HCT116 (cell line): ENCODE measurements around the gene C1QTNF9B. TPM values are rescaled to one million over a fixed set of nuclear protein-coding genes. Genes with fewer than 3 reads are reported as not detected.

Experiments
- ATAC-seq: fragments of 200-7000 bp; cut with Tn5 transposase; 2 replicates; pipeline ENCODE4 v1.9.1; 2020; ENCODE audit warnings: mild to moderate bottlenecking, moderate library complexity
- BruUV-seq: library from RNA; stranded (reverse); fragments of 400-500 nt; replicated peaks from 2 replicates; lab custom pipeline; 2021; lab: Mats Ljungman, UMichigan
- CTCF ChIA-PET: fragments of 300-600 bp; sonication (Branson Sonifier 250); formaldehyde crosslinking; loops from one replicate; lab custom pipeline; 2021; ENCODE audit warnings: antibody characterized with exemption; lab: Charles Lee
- POLR2A ChIA-PET: fragments of 300-600, 350-600 bp; sonication (Branson Sonifier 250); formaldehyde crosslinking; loops from one replicate; lab custom pipeline; 2021; ENCODE audit warnings: antibody characterized with exemption; lab: Charles Lee
- RAD21 ChIA-PET, 2 experiments: fragments of 300-600 bp; sonication (Branson Sonifier 250); formaldehyde crosslinking; loops; one replicate each; lab custom pipeline; 2023; ENCODE audit warnings: low total read pairs in 2 of 2; ENCODE audit not compliant: uncharacterized antibody in 2 of 2, unreplicated experiment in 2 of 2, low non-redundant PET in 1 of 2; lab: Charles Lee
- DNase-seq: peaks from one replicate; pipeline ENCODE4 v3.0.0-alpha.2; 2010; ENCODE audit warnings: low read depth, low spot score
- H2AFZ ChIP-seq: fragments of 200-600 bp; shearing (Covaris generic), sonication (generic); 2 replicates; pipeline ENCODE4 v1.6.1; 2017; ENCODE audit warnings: low read depth, mixed run types, mixed read lengths, antibody characterized with exemption, low read length; ENCODE audit not compliant: poor library complexity, severe bottlenecking
- H3K27ac ChIP-seq: 2 replicates; pipeline ENCODE4 v1.5.1; 2012; ENCODE audit warnings: low read depth, low read length
- H3K27me3 ChIP-seq: fragments of 200-600 bp; sonication (generic); 2 replicates; pipeline ENCODE4 v1.6.1; 2016; ENCODE audit warnings: mixed run types, low read length, mixed read lengths; ENCODE audit not compliant: insufficient read depth
- H3K36me3 ChIP-seq, 2 experiments: fragments of 200-500 bp in 1 of 2; fragments of 200-600 bp in 1 of 2; sonication (Bioruptor generic) in 1 of 2; sonication (generic) in 1 of 2; 2 replicates each; pipeline versions ENCODE4 v1.5.1 to v1.6.1; 2014 to 2016; ENCODE audit warnings: low read length in 2 of 2, inconsistent platforms in 1 of 2, mixed read lengths in 1 of 2, mixed run types in 1 of 2; ENCODE audit not compliant: insufficient read depth in 2 of 2, control insufficient read depth in 1 of 2
- H3K4me1 ChIP-seq, 2 experiments: fragments of 200-600 bp in 1 of 2; sonication (generic) in 1 of 2; 2 replicates each; pipeline versions ENCODE4 v1.5.1 to v1.6.1; 2012 to 2017; ENCODE audit warnings: low read length in 2 of 2, inconsistent platforms in 1 of 2, mild to moderate bottlenecking in 1 of 2, mixed read lengths in 1 of 2, mixed run types in 1 of 2, moderate library complexity in 1 of 2; ENCODE audit not compliant: insufficient read depth in 2 of 2, control insufficient read depth in 1 of 2
- H3K4me2 ChIP-seq: fragments of 200-600 bp; sonication (generic); 2 replicates; pipeline ENCODE4 v1.6.1; 2017; ENCODE audit warnings: mixed run types, low read length, mixed read lengths
- H3K4me3 ChIP-seq, 2 experiments: fragments of 200-600 bp in 1 of 2; sonication (generic) in 1 of 2; replicated peaks in 1 of 2; 2 replicates each; pipeline ENCODE4 v1.5.1; 2011 to 2016; ENCODE audit warnings: low read length in 2 of 2, control low read depth in 1 of 2, low read depth in 1 of 2, mild to moderate bottlenecking in 1 of 2, mixed read lengths in 1 of 2, mixed run types in 1 of 2
- H3K79me2 ChIP-seq: fragments of 200-600 bp; sonication (generic); 2 replicates; pipeline ENCODE4 v1.6.1; 2017; ENCODE audit warnings: mild to moderate bottlenecking, mixed run types, low read length, moderate library complexity, mixed read lengths; ENCODE audit not compliant: insufficient read depth
- H3K9ac ChIP-seq: fragments of 200-600 bp; sonication (generic); 2 replicates; pipeline ENCODE4 v1.6.1; 2016; ENCODE audit warnings: low read length, mixed read lengths
- H3K9me2 ChIP-seq: fragments of 200-600 bp; sonication (generic), shearing (Covaris generic); 2 replicates; pipeline ENCODE4 v1.6.1; 2017; ENCODE audit warnings: mixed run types, mild to moderate bottlenecking, moderate library complexity; ENCODE audit not compliant: insufficient read depth
- H3K9me3 ChIP-seq, 2 experiments: fragments of 200-500 bp in 1 of 2; fragments of 200-600 bp in 1 of 2; sonication (Bioruptor generic) in 1 of 2; sonication (generic) in 1 of 2; 2 replicates each; pipeline ENCODE4 v1.6.1; 2014 to 2017; ENCODE audit warnings: low read length in 2 of 2, mixed read lengths in 2 of 2, inconsistent platforms in 1 of 2, low read depth in 1 of 2, mild to moderate bottlenecking in 1 of 2, mixed run types in 1 of 2, moderate library complexity in 1 of 2; ENCODE audit not compliant: control insufficient read depth in 1 of 2, insufficient read depth in 1 of 2
- H4K20me1 ChIP-seq: fragments of 200-600 bp; sonication (generic), shearing (Covaris generic); 2 replicates; pipeline ENCODE4 v1.6.1; 2017; ENCODE audit warnings: mixed run types, mild to moderate bottlenecking, moderate library complexity; ENCODE audit not compliant: insufficient read depth
- CBX3 ChIP-seq: IDR thresholded peaks from 2 replicates; pipeline ENCODE4 v1.6.1; 2012; ENCODE audit warnings: low read depth
- CEBPB ChIP-seq: IDR thresholded peaks from 2 replicates; pipeline ENCODE4 v1.6.1; 2012; ENCODE audit warnings: low read depth
- EZH2phosphoT487 ChIP-seq: fragments of 200-600 bp; IDR thresholded peaks from 2 replicates; pipeline ENCODE4 v1.6.1; 2018; ENCODE audit warnings: antibody characterized with exemption, borderline replicate concordance
- FOSL1 ChIP-seq: IDR thresholded peaks from 2 replicates; pipeline ENCODE4 v1.6.1; 2012; ENCODE audit warnings: low read depth
- JUND ChIP-seq: IDR thresholded peaks from 2 replicates; pipeline ENCODE4 v1.6.1; 2012
- POLR2AphosphoS5 ChIP-seq: IDR thresholded peaks from 2 replicates; pipeline ENCODE4 v1.6.1; 2011; ENCODE audit warnings: mild to moderate bottlenecking, low read depth, low read length, moderate library complexity
- SP1 ChIP-seq: IDR thresholded peaks from 2 replicates; pipeline ENCODE4 v1.6.1; 2012; ENCODE audit warnings: low read depth
- SRF ChIP-seq: IDR thresholded peaks from 2 replicates; pipeline ENCODE4 v1.6.1; 2012; ENCODE audit warnings: low read depth
- TCF7L2 ChIP-seq: IDR thresholded peaks from 2 replicates; pipeline ENCODE4 v1.7.0; 2011; ENCODE audit warnings: borderline replicate concordance, inconsistent platforms; ENCODE audit not compliant: insufficient read depth, insufficient read length; ENCODE audit errors: extremely low read depth
- ZFX ChIP-seq: fragments of 450-650 bp; IDR thresholded peaks from 2 replicates; pipeline ENCODE4 v1.6.1; 2017
- ZNF274 ChIP-seq: fragments of 200-500 bp; sonication (Bioruptor generic); IDR thresholded peaks from 2 replicates; pipeline ENCODE4 v1.6.1; 2014; ENCODE audit warnings: mild to moderate bottlenecking, low read depth, low read length, inconsistent platforms
- intact Hi-C: fragments of 100-400 bp; cut with micrococcal nuclease; formaldehyde crosslinking; loops from 2 replicates; pipeline ENCODE4 v1.10.0; 2022
- total RNA-seq: library from RNA; stranded (reverse); gene quantifications from one replicate; pipeline ENCODE4 v1.2.1, GENCODE V29; 2021; ENCODE audit not compliant: unreplicated experiment
- TF ChIP-seq, protein P1 (sequence below): IDR thresholded peaks from 2 replicates; pipeline ENCODE4 v1.6.1; 2012
- TF ChIP-seq, protein P2 (sequence below): IDR thresholded peaks from 2 replicates; pipeline ENCODE4 v1.6.1; 2011; ENCODE audit warnings: mild to moderate bottlenecking, low read length, moderate library complexity; ENCODE audit not compliant: insufficient replicate concordance; ENCODE audit errors: extremely low read depth
- TF ChIP-seq, protein P3 (sequence below): IDR thresholded peaks from 2 replicates; pipeline ENCODE4 v1.6.1; 2012; ENCODE audit warnings: low read depth

C1QTNF9B gene
- total RNA-seq, 1 experiment from 2014 or later = not detected

DNA sequence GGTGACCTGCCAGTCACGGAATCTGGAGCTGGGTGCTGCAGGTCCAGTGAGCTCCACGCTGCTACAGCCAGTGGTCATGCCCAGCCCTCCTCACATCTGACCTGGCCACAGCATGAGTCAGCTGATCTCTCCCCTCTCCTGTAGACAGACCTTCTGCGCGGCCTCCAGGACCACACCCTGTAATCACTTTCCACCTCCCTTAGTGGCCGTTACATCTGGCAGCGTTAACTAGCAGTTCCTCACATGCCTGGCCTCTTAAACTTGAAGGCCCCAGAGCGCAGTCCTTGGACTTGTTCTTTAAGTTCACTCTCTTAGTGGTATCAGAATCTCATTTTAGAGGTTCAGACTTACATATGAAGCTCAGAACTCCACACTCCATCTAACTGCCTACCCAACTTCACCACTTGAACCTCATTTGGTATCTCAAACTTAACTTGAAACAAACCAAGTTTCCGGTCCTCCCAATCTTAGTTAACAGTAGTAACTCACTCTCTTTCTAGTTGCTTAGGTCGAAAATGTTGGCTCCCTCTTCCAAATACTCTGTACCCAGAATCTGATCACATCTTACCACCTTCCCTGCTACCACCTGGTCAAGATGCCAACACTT, 30.8 kb downstream of the C1QTNF9B start:
- Histone ChIP-seq H3K9me3 (no peaks in the 10 kb centered on the region), H3K9ac (no peak overlapping the region), H3K4me3 (no peak overlapping the region), H2AFZ (no peak overlapping the region), H3K4me1 (0 out of 4 replicates have a peak, but pooled peaks cover 0 to 2% of the 10 kb centered on the region in 2 experiments), H3K4me2 (no peak overlapping the region), H3K9me2 (no peaks in the 10 kb centered on the region), H3K27ac (no peak overlapping the region), H3K36me3 (no peaks in the 10 kb centered on the region; a peak in 1 of 4 replicates), H3K79me2 (no peaks in the 10 kb centered on the region), H3K27me3 (no peaks in the 10 kb centered on the region), H4K20me1 (no peaks in the 10 kb centered on the region)
- intact Hi-C loops = no loop called here
- no peak for DNase-seq
- CTCF ChIA-PET = no interaction called here
- RAD21 ChIA-PET = no interaction called here
- ATAC-seq = no peak
- no peak for TF ChIP-seq SRF
- no peak for TF ChIP-seq POLR2AphosphoS5
- no peak for TF ChIP-seq ZFX
- TF ChIP-seq TCF7L2 = no peak
- TF ChIP-seq ZNF274 = no peak
- TF ChIP-seq, protein P1, sequence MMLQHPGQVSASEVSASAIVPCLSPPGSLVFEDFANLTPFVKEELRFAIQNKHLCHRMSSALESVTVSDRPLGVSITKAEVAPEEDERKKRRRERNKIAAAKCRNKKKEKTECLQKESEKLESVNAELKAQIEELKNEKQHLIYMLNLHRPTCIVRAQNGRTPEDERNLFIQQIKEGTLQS = no peak
- no peak for TF ChIP-seq CEBPB
- TF ChIP-seq JUND = no peak
- TF ChIP-seq EZH2phosphoT487 = no peak
- TF ChIP-seq, protein P2, sequence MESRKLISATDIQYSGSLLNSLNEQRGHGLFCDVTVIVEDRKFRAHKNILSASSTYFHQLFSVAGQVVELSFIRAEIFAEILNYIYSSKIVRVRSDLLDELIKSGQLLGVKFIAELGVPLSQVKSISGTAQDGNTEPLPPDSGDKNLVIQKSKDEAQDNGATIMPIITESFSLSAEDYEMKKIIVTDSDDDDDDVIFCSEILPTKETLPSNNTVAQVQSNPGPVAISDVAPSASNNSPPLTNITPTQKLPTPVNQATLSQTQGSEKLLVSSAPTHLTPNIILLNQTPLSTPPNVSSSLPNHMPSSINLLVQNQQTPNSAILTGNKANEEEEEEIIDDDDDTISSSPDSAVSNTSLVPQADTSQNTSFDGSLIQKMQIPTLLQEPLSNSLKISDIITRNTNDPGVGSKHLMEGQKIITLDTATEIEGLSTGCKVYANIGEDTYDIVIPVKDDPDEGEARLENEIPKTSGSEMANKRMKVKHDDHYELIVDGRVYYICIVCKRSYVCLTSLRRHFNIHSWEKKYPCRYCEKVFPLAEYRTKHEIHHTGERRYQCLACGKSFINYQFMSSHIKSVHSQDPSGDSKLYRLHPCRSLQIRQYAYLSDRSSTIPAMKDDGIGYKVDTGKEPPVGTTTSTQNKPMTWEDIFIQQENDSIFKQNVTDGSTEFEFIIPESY = no peak
- no peak for TF ChIP-seq SP1
- no peak for TF ChIP-seq FOSL1
- TF ChIP-seq, protein P3, sequence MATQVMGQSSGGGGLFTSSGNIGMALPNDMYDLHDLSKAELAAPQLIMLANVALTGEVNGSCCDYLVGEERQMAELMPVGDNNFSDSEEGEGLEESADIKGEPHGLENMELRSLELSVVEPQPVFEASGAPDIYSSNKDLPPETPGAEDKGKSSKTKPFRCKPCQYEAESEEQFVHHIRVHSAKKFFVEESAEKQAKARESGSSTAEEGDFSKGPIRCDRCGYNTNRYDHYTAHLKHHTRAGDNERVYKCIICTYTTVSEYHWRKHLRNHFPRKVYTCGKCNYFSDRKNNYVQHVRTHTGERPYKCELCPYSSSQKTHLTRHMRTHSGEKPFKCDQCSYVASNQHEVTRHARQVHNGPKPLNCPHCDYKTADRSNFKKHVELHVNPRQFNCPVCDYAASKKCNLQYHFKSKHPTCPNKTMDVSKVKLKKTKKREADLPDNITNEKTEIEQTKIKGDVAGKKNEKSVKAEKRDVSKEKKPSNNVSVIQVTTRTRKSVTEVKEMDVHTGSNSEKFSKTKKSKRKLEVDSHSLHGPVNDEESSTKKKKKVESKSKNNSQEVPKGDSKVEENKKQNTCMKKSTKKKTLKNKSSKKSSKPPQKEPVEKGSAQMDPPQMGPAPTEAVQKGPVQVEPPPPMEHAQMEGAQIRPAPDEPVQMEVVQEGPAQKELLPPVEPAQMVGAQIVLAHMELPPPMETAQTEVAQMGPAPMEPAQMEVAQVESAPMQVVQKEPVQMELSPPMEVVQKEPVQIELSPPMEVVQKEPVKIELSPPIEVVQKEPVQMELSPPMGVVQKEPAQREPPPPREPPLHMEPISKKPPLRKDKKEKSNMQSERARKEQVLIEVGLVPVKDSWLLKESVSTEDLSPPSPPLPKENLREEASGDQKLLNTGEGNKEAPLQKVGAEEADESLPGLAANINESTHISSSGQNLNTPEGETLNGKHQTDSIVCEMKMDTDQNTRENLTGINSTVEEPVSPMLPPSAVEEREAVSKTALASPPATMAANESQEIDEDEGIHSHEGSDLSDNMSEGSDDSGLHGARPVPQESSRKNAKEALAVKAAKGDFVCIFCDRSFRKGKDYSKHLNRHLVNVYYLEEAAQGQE = no peak
- TF ChIP-seq CBX3 = no peak
- POLR2A ChIA-PET = no interaction called here
- no TSS peak for BruUV-seq
